Naive thymus-derived CD4-positive, alpha-beta T cell (primary cell): Measurements from ENCODE around the gene RDH14. TPM values are rescaled to one million over a fixed set of nuclear protein-coding genes. Genes with fewer than 3 reads are reported as not detected.

Experiments used
- ATAC-seq: fragments of 150-1000 bp; cut with Tn5 transposase; 2 replicates; pipeline ENCODE4 v1.10.0; 2021; ENCODE audit warnings: mild to moderate bottlenecking, moderate library complexity
- CTCF ChIA-PET: fragments of 350-600 bp; sonication (Branson Sonifier 250); formaldehyde crosslinking; loops from one replicate; lab custom pipeline; 2021; ENCODE audit warnings: antibody characterized with exemption; lab: Charles Lee
- POLR2A ChIA-PET: fragments of 350-600 bp; sonication (Branson Sonifier 250); formaldehyde crosslinking; loops from one replicate; lab custom pipeline; 2021; ENCODE audit warnings: antibody characterized with exemption, inconsistent platforms; lab: Charles Lee
- DNase-seq, 9 donors: peaks; one replicate each; pipeline versions ENCODE4 v3.0.0 to v3.0.0-alpha.2; 2020 to 2022; ENCODE audit warnings: mixed read lengths in 1 of 9
- H3K27ac ChIP-seq: one replicate; pipeline ENCODE4 v1.7.0; 2013; ENCODE audit warnings: mild to moderate bottlenecking, low read depth, low read length, moderate library complexity
- H3K27me3 ChIP-seq, 2 donors: one replicate each; pipeline ENCODE4 v1.7.0; 2013; ENCODE audit warnings: low read length in 2 of 2, mild to moderate bottlenecking in 2 of 2, moderate library complexity in 2 of 2; ENCODE audit not compliant: control insufficient read depth in 2 of 2, insufficient read depth in 2 of 2
- H3K36me3 ChIP-seq, 3 experiments: 1 replicate in 2 of 3; 2 replicates in 1 of 3; pipeline ENCODE4 v1.7.0; 2013; ENCODE audit warnings: low read length in 3 of 3, mild to moderate bottlenecking in 3 of 3, moderate library complexity in 1 of 3; ENCODE audit not compliant: insufficient read depth in 3 of 3, control insufficient read depth in 2 of 3
- H3K4me1 ChIP-seq, 2 donors: one replicate each; pipeline ENCODE4 v1.7.0; 2013; ENCODE audit warnings: low read length in 2 of 2, mild to moderate bottlenecking in 2 of 2, moderate library complexity in 1 of 2; ENCODE audit not compliant: control insufficient read depth in 2 of 2, insufficient read depth in 2 of 2
- H3K4me3 ChIP-seq: 2 replicates; pipeline ENCODE4 v1.7.0; 2013; ENCODE audit warnings: mild to moderate bottlenecking, low read length
- H3K9me3 ChIP-seq, 3 experiments: 1 replicate in 2 of 3; 2 replicates in 1 of 3; pipeline ENCODE4 v1.7.0; 2013; ENCODE audit warnings: low read length in 3 of 3; ENCODE audit not compliant: control insufficient read depth in 2 of 3
- H3K27ac Mint-ChIP-seq, 9 donors: one replicate each; pipeline ENCODE4 v1.8.0; 2020 to 2022; ENCODE audit warnings: mixed read lengths in 9 of 9, mild to moderate bottlenecking in 8 of 9, moderate library complexity in 5 of 9, inconsistent platforms in 2 of 9
- H3K27me3 Mint-ChIP-seq, 5 donors: one replicate each; pipeline ENCODE4 v1.8.0; 2021 to 2022; ENCODE audit warnings: mixed read lengths in 5 of 5, mild to moderate bottlenecking in 1 of 5
- H3K36me3 Mint-ChIP-seq, 5 donors: one replicate each; pipeline ENCODE4 v1.8.0; 2020 to 2022; ENCODE audit warnings: mixed read lengths in 5 of 5, mild to moderate bottlenecking in 3 of 5, inconsistent platforms in 1 of 5
- H3K4me1 Mint-ChIP-seq, 7 donors: one replicate each; pipeline ENCODE4 v1.8.0; 2020 to 2022; ENCODE audit warnings: mixed read lengths in 7 of 7, mild to moderate bottlenecking in 3 of 7, inconsistent platforms in 1 of 7
- H3K4me3 Mint-ChIP-seq, 10 donors: one replicate each; pipeline ENCODE4 v1.8.0; 2020 to 2022; ENCODE audit warnings: mild to moderate bottlenecking in 10 of 10, mixed read lengths in 10 of 10, moderate library complexity in 6 of 10, inconsistent platforms in 2 of 10
- H3K9me3 Mint-ChIP-seq, 11 donors: one replicate each; pipeline ENCODE4 v1.8.0; 2020 to 2022; ENCODE audit warnings: mixed read lengths in 11 of 11, mild to moderate bottlenecking in 4 of 11, inconsistent platforms in 1 of 11, moderate library complexity in 1 of 11
- intact Hi-C, 2 donors: fragments of 100-400 bp; cut with micrococcal nuclease; formaldehyde crosslinking; loops; one replicate each; pipeline ENCODE4 v1.15.1; 2023
- polyA plus RNA-seq, 2 donors: library from polyadenylated mRNA; unstranded; fragments of 300-500 nt; fragmentation: Illumina TruSeq; gene quantifications; one replicate each; pipeline ENCODE4 v1.2.3, GENCODE V29; 2021
- total RNA-seq, 6 experiments: library from RNA in 5 of 6; stranded (reverse) in 5 of 6; gene quantifications; 1 replicate in 5 of 6; 2 replicates in 1 of 6; pipeline ENCODE4 v1.2.3 and lab custom pipeline; 2021 to 2026

RDH14 gene
- total and polyA plus RNA-seq, 7 experiments from 2014 or later: 9.4 to 54.8 (median 17.7) TPM

DNA sequence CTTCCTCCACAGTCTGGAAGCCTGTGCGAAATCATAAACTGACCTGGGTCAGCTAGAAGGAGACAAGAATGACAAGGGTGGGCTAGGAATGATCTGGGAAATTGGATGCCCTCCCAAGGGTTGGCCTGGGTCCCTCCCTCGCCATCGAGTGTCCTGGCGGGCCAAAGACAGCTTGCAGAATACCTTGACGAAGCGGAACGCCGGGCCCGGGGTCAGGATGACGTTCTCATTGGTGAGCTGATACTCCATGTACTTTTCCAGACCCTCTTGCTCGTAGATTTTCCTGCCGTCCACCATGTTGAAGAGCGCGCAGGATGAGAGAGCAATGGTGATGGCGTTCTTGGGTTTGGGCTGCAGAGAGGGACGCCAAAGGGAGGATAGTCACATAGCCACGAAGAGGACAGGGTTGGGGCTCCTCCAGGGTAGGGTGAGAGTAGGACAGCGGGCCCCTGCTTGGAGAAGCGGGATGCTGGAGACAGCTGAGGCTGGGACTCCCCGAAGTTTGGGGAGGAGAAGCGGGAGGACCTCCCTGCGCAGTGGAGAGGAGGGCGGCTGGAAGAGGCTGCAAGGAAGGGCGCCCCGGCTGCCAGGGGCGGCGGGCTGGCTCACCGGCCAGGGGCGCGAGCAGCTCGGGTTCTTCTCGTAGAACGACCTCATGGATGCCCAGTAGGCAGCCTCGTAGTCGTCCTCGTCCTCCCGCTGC lies 23.6 kb upstream of the RDH14 start:
- intact Hi-C loops: no loop called here
- Mint-ChIP-seq H3K9me3 (peaks cover 0 to 51% (median 15%) of the 10 kb centered on the region in 11 donors), H3K4me1 (peaks cover 0 to 2% (median 0%) of the 10 kb centered on the region in 7 donors), H3K36me3 (peaks cover 3 to 57% (median 47%) of the 10 kb centered on the region in 5 donors), H3K4me3 (no peak overlapping the region), H3K27ac (no peak overlapping the region), H3K27me3 (no peaks in the 10 kb centered on the region)
- no peak overlapping the region for H3K27ac ChIP-seq
- H3K4me3 ChIP-seq: no peak overlapping the region
- ChIA-PET POLR2A (no interaction called here), CTCF (no interaction called here)
- no peaks in the 10 kb centered on the region for H3K27me3 ChIP-seq
- no peak for DNase-seq
- H3K36me3 ChIP-seq: peaks cover 0 to 3% (median 0%) of the 10 kb centered on the region in 3 experiments
- H3K4me1 ChIP-seq: no peaks in the 10 kb centered on the region
- H3K9me3 ChIP-seq: peaks cover 0 to 6% (median 0%) of the 10 kb centered on the region in 3 experiments
- ATAC-seq: no peak

DNA sequence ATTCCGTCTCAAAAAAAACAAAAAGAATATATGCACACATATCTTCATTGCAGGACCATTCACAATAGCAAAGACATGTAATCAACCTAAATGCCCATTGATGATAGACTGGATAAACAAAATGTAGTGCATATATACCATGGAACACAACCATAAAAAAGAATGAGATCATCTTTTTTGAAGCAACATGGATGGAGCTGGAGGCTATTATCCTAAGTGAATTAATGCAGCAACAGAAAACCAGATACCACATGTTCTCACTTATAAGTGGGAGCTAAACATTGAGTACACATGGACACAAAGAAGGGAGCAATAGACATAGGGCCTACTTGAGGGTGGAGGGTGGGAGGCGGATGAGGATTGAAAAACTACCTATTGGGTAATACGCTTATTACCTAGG lies 20.2 kb upstream of the RDH14 start:
- Histone ChIP-seq H3K27ac (no peak overlapping the region), H3K4me1 (no peaks in the 10 kb centered on the region), H3K4me3 (no peak overlapping the region), H3K9me3 (peaks cover 0 to 1% (median 0%) of the 10 kb centered on the region in 3 experiments), H3K36me3 (no peaks in the 10 kb centered on the region), H3K27me3 (no peaks in the 10 kb centered on the region)
- Mint-ChIP-seq H3K36me3 (peaks cover 6 to 60% (median 50%) of the 10 kb centered on the region in 5 donors), H3K9me3 (peaks cover 0 to 58% (median 26%) of the 10 kb centered on the region in 11 donors), H3K27me3 (no peaks in the 10 kb centered on the region), H3K4me3 (no peak overlapping the region), H3K27ac (no peak overlapping the region), H3K4me1 (peaks cover 0 to 1% (median 0%) of the 10 kb centered on the region in 7 donors)
- ATAC-seq (no peak), DNase-seq (no peak)
- intact Hi-C loops: no loop called here
- POLR2A ChIA-PET: interaction anchor here (0.6 kb wide), 1 partner anchor 53 kb away, joined by 4 read pairs; no protein-coding TSS in a partner anchor
- CTCF ChIA-PET: no interaction called here

DNA sequence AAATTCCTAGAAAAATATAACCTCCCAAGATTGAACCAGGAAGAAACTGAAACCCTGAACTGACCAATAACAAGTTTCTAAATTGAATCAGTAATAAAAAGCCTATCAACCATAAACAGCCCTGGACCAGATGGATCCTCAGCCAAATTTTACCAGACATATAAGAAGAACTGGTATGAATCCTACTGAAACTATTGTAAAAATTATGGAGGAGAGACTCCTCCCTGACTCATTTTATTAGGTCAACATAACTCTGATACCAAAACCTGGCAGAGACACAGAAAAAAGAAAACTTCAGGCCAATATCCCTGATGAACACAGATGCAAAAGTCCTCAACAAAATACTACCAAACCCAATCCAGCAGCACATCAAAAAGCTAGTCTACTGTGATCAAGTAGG lies 17.6 kb upstream of the RDH14 start:
- Mint-ChIP-seq H3K4me3 (no peak overlapping the region), H3K36me3 (peaks cover 3 to 61% (median 51%) of the 10 kb centered on the region in 5 donors), H3K9me3 (peaks cover 0 to 40% (median 16%) of the 10 kb centered on the region in 11 donors), H3K4me1 (no peaks in the 10 kb centered on the region), H3K27me3 (no peaks in the 10 kb centered on the region), H3K27ac (no peak overlapping the region)
- ATAC-seq (no peak), DNase-seq (no peak)
- Histone ChIP-seq H3K36me3 (no peaks in the 10 kb centered on the region), H3K27ac (no peak overlapping the region), H3K9me3 (no peaks in the 10 kb centered on the region), H3K27me3 (no peaks in the 10 kb centered on the region), H3K4me3 (no peak overlapping the region), H3K4me1 (no peaks in the 10 kb centered on the region)
- ChIA-PET POLR2A (no interaction called here), CTCF (no interaction called here)
- intact Hi-C loops: no loop called here

DNA sequence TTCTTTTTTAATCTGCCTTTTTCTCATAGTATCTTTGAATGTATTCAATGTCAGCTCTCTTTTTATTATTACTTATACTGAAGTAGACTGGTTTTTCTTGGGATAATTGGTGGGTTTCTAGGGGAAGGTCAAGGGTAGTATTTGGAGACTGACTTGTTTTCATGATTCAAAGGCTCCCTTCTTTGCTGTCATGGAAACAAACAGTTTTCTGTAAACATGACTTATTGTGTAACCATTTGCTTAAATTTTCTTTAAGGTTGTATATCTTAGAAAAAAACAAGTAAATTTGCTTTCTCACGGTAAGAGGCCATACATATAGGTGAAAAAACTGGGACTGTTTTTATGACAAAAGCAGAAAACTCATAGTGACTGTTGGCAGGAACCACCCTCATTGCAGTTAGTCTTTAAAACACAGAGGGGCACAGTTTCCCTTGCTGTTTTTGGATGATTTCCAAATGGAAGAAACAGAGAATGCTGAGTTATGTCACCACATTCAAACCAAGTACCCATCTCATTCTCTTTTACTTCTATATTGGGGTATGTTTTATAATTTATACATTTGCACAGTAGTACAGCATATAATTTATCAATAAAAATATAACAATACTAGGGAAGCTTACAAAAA lies 5.8 kb upstream of the RDH14 start:
- no peak for ATAC-seq
- ChIA-PET CTCF (no interaction called here), POLR2A (no interaction called here)
- H3K36me3 Mint-ChIP-seq: peaks cover 13 to 63% (median 54%) of the 10 kb centered on the region in 5 donors
- H3K4me3 Mint-ChIP-seq: no peak overlapping the region
- intact Hi-C loops: no loop called here
- peaks cover 0 to 17% (median 10%) of the 10 kb centered on the region in 11 donors for H3K9me3 Mint-ChIP-seq
- Histone ChIP-seq H3K4me1 (no peaks in the 10 kb centered on the region), H3K27ac (no peak overlapping the region), H3K36me3 (peaks cover 0 to 7% (median 0%) of the 10 kb centered on the region in 3 experiments), H3K27me3 (no peaks in the 10 kb centered on the region), H3K9me3 (peaks cover 0 to 4% (median 0%) of the 10 kb centered on the region in 3 experiments), H3K4me3 (no peak overlapping the region)
- DNase-seq: no peak
- no peaks in the 10 kb centered on the region for H3K27me3 Mint-ChIP-seq
- peaks cover 0 to 16% (median 7%) of the 10 kb centered on the region in 7 donors for H3K4me1 Mint-ChIP-seq
- H3K27ac Mint-ChIP-seq: no peak overlapping the region

DNA sequence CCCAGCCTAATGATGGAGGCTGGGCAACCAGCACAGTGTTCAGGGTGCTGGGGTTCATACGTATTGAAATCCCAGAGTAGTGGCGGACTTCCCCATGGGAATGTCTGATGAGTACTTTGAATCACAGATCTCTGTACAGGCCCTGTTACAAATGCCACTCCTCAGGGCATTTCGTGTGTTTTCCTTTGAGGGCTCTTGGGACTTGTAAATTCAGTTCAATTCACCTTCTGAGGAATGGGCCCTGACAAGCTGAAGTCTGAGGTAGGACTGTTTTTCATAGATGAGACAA lies 288 bp upstream of the RDH14 start:
- Histone ChIP-seq H3K9me3 (peaks cover 0 to 4% (median 0%) of the 10 kb centered on the region in 3 experiments), H3K27me3 (no peaks in the 10 kb centered on the region), H3K4me3 (peak overlapping the region; percentile 71), H3K4me1 (peaks cover 6 to 16% of the 10 kb centered on the region in 2 donors), H3K27ac (peak overlapping the region; percentile 94), H3K36me3 (peaks cover 0 to 7% (median 0%) of the 10 kb centered on the region in 3 experiments)
- H3K27me3 Mint-ChIP-seq: no peaks in the 10 kb centered on the region
- DNase-seq: no peak
- H3K36me3 Mint-ChIP-seq: peaks cover 0 to 43% (median 31%) of the 10 kb centered on the region in 5 donors
- H3K4me1 Mint-ChIP-seq: peaks cover 19 to 61% (median 51%) of the 10 kb centered on the region in 7 donors
- no peak for ATAC-seq
- intact Hi-C loops: loop anchor here (1.0 to 5.0 kb wide), 12 partner anchors 40 to 1791 kb away; partner anchors contain the start of genes LAPTM4A (in 2 of the 2), TTC32 (in 2 of the 2), WDR35 (in 2 of the 2) and GEN1 (in 1 of the 2)
- CTCF ChIA-PET: interaction anchor here (0.6 to 0.8 kb wide), 2 partner anchors 18 to 40 kb away, joined by 3 to 5 read pairs; no protein-coding TSS in a partner anchor
- POLR2A ChIA-PET: interaction anchor here (0.6 to 2.0 kb wide), 10 partner anchors 9 to 1791 kb away, joined by 3 to 15 read pairs (median 3); partner anchors contain the start of genes LAPTM4A and TTC32
- H3K4me3 Mint-ChIP-seq: peak overlapping the region; percentile 86 to 96 (median 92)
- peak overlapping the region; percentile 92 to 98 (median 96) for H3K27ac Mint-ChIP-seq
- peaks cover 0 to 11% (median 8%) of the 10 kb centered on the region in 11 donors for H3K9me3 Mint-ChIP-seq

DNA sequence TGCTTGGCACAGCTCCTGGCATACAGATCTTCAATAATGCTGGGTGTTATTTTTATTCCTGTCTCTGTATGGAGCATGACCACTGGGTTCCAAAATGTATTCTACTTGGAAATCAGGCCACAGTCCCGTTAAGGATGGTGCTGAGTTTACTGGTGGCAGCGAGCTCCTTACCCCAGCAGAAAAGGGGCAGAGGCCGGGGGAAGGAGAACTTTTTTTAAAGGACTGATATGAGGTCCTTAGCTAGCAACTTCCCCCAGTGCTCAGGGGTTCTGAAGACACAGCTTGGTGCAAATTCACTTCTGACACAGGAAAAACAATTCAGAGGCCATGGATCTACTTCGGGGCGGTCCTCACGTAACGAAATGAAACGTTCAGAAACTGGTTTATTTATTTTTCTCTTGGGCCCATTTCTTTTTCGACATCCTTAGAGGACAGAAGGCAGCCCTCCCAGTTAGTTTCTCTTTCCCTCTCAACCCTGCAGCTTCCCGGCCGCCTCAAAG lies 872 bp downstream of the RDH14 start:
- peak overlapping the region; percentile 94 for H3K27ac ChIP-seq
- peak overlapping the region; percentile 92 to 98 (median 95) for H3K27ac Mint-ChIP-seq
- H3K4me1 Mint-ChIP-seq: peaks cover 19 to 70% (median 58%) of the 10 kb centered on the region in 7 donors
- H3K4me3 Mint-ChIP-seq: peak overlapping the region; percentile 86 to 96 (median 90)
- POLR2A ChIA-PET: interaction anchor here (0.7 to 2.0 kb wide), 9 partner anchors 10 to 1792 kb away, joined by 3 to 15 read pairs (median 4); partner anchors contain the start of gene TTC32
- ATAC-seq (no peak), DNase-seq (no peak)
- peaks cover 6 to 16% of the 10 kb centered on the region in 2 donors for H3K4me1 ChIP-seq
- peaks cover 0 to 4% (median 0%) of the 10 kb centered on the region in 3 experiments for H3K9me3 ChIP-seq
- H3K4me3 ChIP-seq: peak overlapping the region; percentile 71
- intact Hi-C loops: loop anchor here (1.0 to 5.0 kb wide), 13 partner anchors 15 to 1792 kb away; partner anchors contain the start of genes LAPTM4A (in 2 of the 2), TTC32 (in 2 of the 2), WDR35 (in 2 of the 2) and GEN1 (in 1 of the 2)
- H3K27me3 Mint-ChIP-seq: no peaks in the 10 kb centered on the region
- H3K36me3 ChIP-seq: peaks cover 0 to 14% (median under 1%) of the 10 kb centered on the region in 3 experiments
- H3K36me3 Mint-ChIP-seq: peaks cover 7 to 44% (median 29%) of the 10 kb centered on the region in 5 donors
- H3K27me3 ChIP-seq: no peaks in the 10 kb centered on the region
- H3K9me3 Mint-ChIP-seq: peaks cover 0 to 7% (median 2%) of the 10 kb centered on the region in 11 donors
- CTCF ChIA-PET: no interaction called here
